ENCODE measurements around the gene RASSF5. TPM values are rescaled to one million over a fixed set of nuclear protein-coding genes. Genes with fewer than 3 reads are reported as not detected.

RASSF5 gene
- total RNA-seq, 4 donors from 2014 or later: 0.77 to 5.3 (median 3.2) TPM

- DNase-seq: no peak
- TF ChIP-seq, protein P1, sequence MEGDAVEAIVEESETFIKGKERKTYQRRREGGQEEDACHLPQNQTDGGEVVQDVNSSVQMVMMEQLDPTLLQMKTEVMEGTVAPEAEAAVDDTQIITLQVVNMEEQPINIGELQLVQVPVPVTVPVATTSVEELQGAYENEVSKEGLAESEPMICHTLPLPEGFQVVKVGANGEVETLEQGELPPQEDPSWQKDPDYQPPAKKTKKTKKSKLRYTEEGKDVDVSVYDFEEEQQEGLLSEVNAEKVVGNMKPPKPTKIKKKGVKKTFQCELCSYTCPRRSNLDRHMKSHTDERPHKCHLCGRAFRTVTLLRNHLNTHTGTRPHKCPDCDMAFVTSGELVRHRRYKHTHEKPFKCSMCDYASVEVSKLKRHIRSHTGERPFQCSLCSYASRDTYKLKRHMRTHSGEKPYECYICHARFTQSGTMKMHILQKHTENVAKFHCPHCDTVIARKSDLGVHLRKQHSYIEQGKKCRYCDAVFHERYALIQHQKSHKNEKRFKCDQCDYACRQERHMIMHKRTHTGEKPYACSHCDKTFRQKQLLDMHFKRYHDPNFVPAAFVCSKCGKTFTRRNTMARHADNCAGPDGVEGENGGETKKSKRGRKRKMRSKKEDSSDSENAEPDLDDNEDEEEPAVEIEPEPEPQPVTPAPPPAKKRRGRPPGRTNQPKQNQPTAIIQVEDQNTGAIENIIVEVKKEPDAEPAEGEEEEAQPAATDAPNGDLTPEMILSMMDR (IDR thresholded peaks at IDR 0.05): no peak
- TF ChIP-seq POLR2A (IDR thresholded peaks at IDR 0.05): no peak
- Histone ChIP-seq H3K36me3 (no peaks in the 10 kb centered on the region), H3K4me3 (no peak overlapping the region), H3K4me1 (peaks cover 2 to 5% of the 10 kb centered on the region in 2 donors), H3K9me3 (no peaks in the 10 kb centered on the region), H3K27me3 (no peaks in the 10 kb centered on the region), H3K27ac (no peak overlapping the region)
- intact Hi-C loops (cut with DNase I; ENCODE audit: low total_unique reads): loop anchor here (10.0 kb wide), 2 partner anchors 94 to 174 kb away; no protein-coding TSS in a partner anchor
Measured at GRCh38 chr1:206490771-206491405, 16.4 kb upstream of the RASSF5 start.

DNA sequence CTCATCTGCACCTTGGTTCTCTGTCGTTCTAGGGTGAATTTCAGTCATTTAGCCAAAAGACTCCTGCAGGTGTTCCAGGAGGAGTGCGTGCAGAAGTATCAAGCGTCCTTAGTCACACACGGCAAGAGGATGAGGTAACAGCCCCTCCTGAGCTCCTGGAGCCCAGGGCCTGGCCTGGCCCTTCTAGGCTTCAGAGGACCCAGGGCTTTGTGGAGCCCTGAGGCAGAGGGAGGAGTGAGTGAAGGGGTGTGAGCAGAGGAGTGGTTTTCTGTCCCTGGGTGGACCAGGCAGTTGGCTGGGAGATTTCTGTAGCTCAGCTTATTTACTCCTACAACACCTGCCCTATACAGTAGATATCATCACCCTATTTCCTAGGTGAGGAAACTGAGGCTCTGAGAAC lies 15.7 kb upstream of the RASSF5 start:
- TF ChIP-seq POLR2A (IDR thresholded peaks at IDR 0.05): no peak
- TF ChIP-seq, protein P1 (IDR thresholded peaks at IDR 0.05): no peak
- H3K27ac ChIP-seq: no peak overlapping the region
- H3K27me3 ChIP-seq: no peaks in the 10 kb centered on the region
- no peak for DNase-seq
- intact Hi-C loops (cut with DNase I; ENCODE audit: low total_unique reads): loop anchor here (10.0 kb wide), 2 partner anchors 93 to 173 kb away; no protein-coding TSS in a partner anchor
- H3K4me3 ChIP-seq: no peak overlapping the region
- peaks cover 5 to 6% of the 10 kb centered on the region in 2 donors for H3K4me1 ChIP-seq
- no peaks in the 10 kb centered on the region for H3K9me3 ChIP-seq
- H3K36me3 ChIP-seq: no peaks in the 10 kb centered on the region

GRCh38 chr1:206492589-206492988 lies 14.7 kb upstream of the RASSF5 start:
- no peak overlapping the region for H3K27ac ChIP-seq
- TF ChIP-seq, protein P1 (IDR thresholded peaks at IDR 0.05): no peak
- no peak for TF ChIP-seq POLR2A (IDR thresholded peaks at IDR 0.05)

GRCh38 chr1:206493279-206493678 lies 14.1 kb upstream of the RASSF5 start:
- TF ChIP-seq POLR2A (IDR thresholded peaks at IDR 0.05): no peak
- TF ChIP-seq, protein P1 (IDR thresholded peaks at IDR 0.05): no peak
- Histone ChIP-seq H3K9me3 (no peaks in the 10 kb centered on the region), H3K27ac (no peak overlapping the region), H3K4me3 (no peak overlapping the region), H3K36me3 (no peaks in the 10 kb centered on the region), H3K4me1 (peaks cover 5 to 6% of the 10 kb centered on the region in 2 donors), H3K27me3 (no peaks in the 10 kb centered on the region)
- no peak for DNase-seq
- intact Hi-C loops (cut with DNase I; ENCODE audit: low total_unique reads): loop anchor here (10.0 kb wide), 2 partner anchors 92 to 172 kb away; no protein-coding TSS in a partner anchor

More at GRCh38 chr1:206492589-206492988, 14.7 kb upstream of the RASSF5 start:
- Histone ChIP-seq H3K9me3 (no peaks in the 10 kb centered on the region), H3K36me3 (no peaks in the 10 kb centered on the region), H3K27me3 (no peaks in the 10 kb centered on the region), H3K4me1 (peaks cover 5 to 6% of the 10 kb centered on the region in 2 donors), H3K4me3 (no peak overlapping the region)
- intact Hi-C loops (cut with DNase I; ENCODE audit: low total_unique reads): loop anchor here (10.0 kb wide), 2 partner anchors 92 to 172 kb away; no protein-coding TSS in a partner anchor
- DNase-seq: no peak

DNA sequence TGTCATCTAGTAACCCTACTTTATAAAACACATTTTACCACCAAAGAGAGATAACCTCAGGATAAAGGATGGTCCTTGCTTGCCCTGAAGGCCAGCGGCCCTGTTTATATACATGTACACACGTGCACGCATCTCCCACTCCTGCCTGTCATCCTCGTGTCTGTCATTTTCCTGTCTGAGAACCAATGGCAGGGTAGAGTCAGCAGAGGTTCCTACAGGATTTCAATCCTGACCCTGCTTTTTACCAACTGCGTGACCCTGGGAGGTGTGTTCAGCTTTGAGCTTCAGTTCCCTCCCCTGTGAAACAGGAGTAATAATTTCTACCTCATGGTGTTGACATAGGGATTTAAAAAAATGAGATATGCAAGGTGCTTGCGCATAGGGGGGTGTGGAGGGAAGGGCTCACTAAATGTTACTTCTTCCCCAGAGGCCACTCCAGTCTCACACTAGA lies 12.3 kb upstream of the RASSF5 start:
- H3K36me3 ChIP-seq: no peaks in the 10 kb centered on the region
- no peaks in the 10 kb centered on the region for H3K9me3 ChIP-seq
- no peak overlapping the region for H3K4me3 ChIP-seq
- DNase-seq: no peak
- TF ChIP-seq, protein P1 (IDR thresholded peaks at IDR 0.05): no peak
- no peak for TF ChIP-seq POLR2A (IDR thresholded peaks at IDR 0.05)
- intact Hi-C loops (cut with DNase I; ENCODE audit: low total_unique reads): loop anchor here (10.0 kb wide), 2 partner anchors 90 to 170 kb away; no protein-coding TSS in a partner anchor
- H3K27ac ChIP-seq: peak overlapping the region; percentile 45 to 54
- no peaks in the 10 kb centered on the region for H3K27me3 ChIP-seq
- H3K4me1 ChIP-seq: peaks cover 5 to 6% of the 10 kb centered on the region in 2 donors

Measured in uterus (tissue), 4 donors.